H1 (cell line): ENCODE measurements around the gene PPP1R1B. TPM values are rescaled to one million over a fixed set of nuclear protein-coding genes. Genes with fewer than 3 reads are reported as not detected.

Experiments
- CTCF ChIA-PET: fragments of 300-600 bp; sonication (Branson Sonifier 250); formaldehyde crosslinking; loops from one replicate; lab custom pipeline; 2021; ENCODE audit not compliant: partially characterized antibody; lab: Charles Lee
- POLR2A ChIA-PET: fragments of 300-600 bp; sonication (Branson Sonifier 250); formaldehyde crosslinking; loops from one replicate; lab custom pipeline; 2021; ENCODE audit warnings: inconsistent platforms; ENCODE audit not compliant: partially characterized antibody; lab: Charles Lee
- DNase-seq, 2 experiments: peaks; one replicate each; pipeline versions ENCODE4 v3.0.0 to v3.0.0-alpha.2; 2010 to 2022; ENCODE audit warnings: low spot score in 2 of 2, low read depth in 1 of 2, mixed read lengths in 1 of 2
- FAIRE-seq: peaks from 2 replicates; lab custom pipeline; 2011; peaks lifted over from hg19 to GRCh38; lab: Jason Lieb, UNC
- H2AFZ ChIP-seq: 2 replicates; pipeline ENCODE4 v1.8.1; 2012; ENCODE audit warnings: low read length, inconsistent platforms
- H2AK5ac ChIP-seq: 2 replicates; pipeline ENCODE4 v1.6.1; 2013; ENCODE audit warnings: low read depth, low read length
- H2BK120ac ChIP-seq: replicated peaks from 2 replicates; pipeline ENCODE3; 2013; ENCODE audit warnings: low read depth, low read length, inconsistent platforms
- H2BK12ac ChIP-seq: 2 replicates; pipeline ENCODE4 v1.6.1; 2013; ENCODE audit warnings: low read depth, low read length
- H2BK15ac ChIP-seq: 2 replicates; pipeline ENCODE4 v1.6.1; 2013; ENCODE audit warnings: low read length
- H2BK20ac ChIP-seq: 2 replicates; pipeline ENCODE4 v1.6.1; 2013; ENCODE audit warnings: low read length
- H2BK5ac ChIP-seq: 2 replicates; pipeline ENCODE4 v1.6.1; 2013; ENCODE audit warnings: low read depth, low read length
- H3K14ac ChIP-seq: 2 replicates; pipeline ENCODE4 v1.6.1; 2013; ENCODE audit warnings: inconsistent platforms; ENCODE audit not compliant: insufficient read length
- H3K18ac ChIP-seq: 2 replicates; pipeline ENCODE4 v1.6.1; 2013; ENCODE audit warnings: low read length; ENCODE audit errors: extremely low read depth
- H3K23ac ChIP-seq: 2 replicates; pipeline ENCODE4 v1.6.1; 2013; ENCODE audit warnings: inconsistent platforms; ENCODE audit not compliant: insufficient read length
- H3K23me2 ChIP-seq: 2 replicates; pipeline ENCODE4 v1.6.1; 2013; ENCODE audit warnings: low read depth, low read length
- H3K27ac ChIP-seq: 2 replicates; pipeline ENCODE4 v1.6.1; 2011; ENCODE audit warnings: low read depth, low read length, inconsistent platforms
- H3K27me3 ChIP-seq, 4 experiments: replicated peaks in 1 of 4; 1 replicate in 1 of 4; 2 replicates in 3 of 4; pipeline versions ENCODE4 v1.6.1 to v1.8.1; 2011 to 2013; ENCODE audit warnings: low read length in 3 of 4, mild to moderate bottlenecking in 3 of 4, inconsistent platforms in 2 of 4, mixed read lengths in 2 of 4, moderate library complexity in 1 of 4; ENCODE audit not compliant: control insufficient read depth in 3 of 4, insufficient read depth in 3 of 4; ENCODE audit errors: extremely low read depth in 1 of 4
- H3K36me3 ChIP-seq, 4 experiments: 2 replicates each; pipeline versions ENCODE4 v1.6.1 to v1.8.1; 2011 to 2013; ENCODE audit warnings: mild to moderate bottlenecking in 4 of 4, low read length in 3 of 4, moderate library complexity in 2 of 4, control low read depth in 1 of 4, inconsistent platforms in 1 of 4; ENCODE audit not compliant: insufficient read depth in 4 of 4, control insufficient read depth in 2 of 4
- H3K4ac ChIP-seq: replicated peaks from 2 replicates; pipeline ENCODE3; 2013; ENCODE audit warnings: low read length, low read depth, mixed read lengths, inconsistent platforms; ENCODE audit not compliant: insufficient read length
- H3K4me1 ChIP-seq, 4 experiments: replicated peaks in 1 of 4; 1 replicate in 1 of 4; 2 replicates in 3 of 4; pipeline versions ENCODE4 v1.6.1 to v1.8.1; 2011 to 2013; ENCODE audit warnings: low read length in 3 of 4, inconsistent platforms in 2 of 4, mixed read lengths in 1 of 4; ENCODE audit not compliant: insufficient read depth in 4 of 4, control insufficient read depth in 3 of 4
- H3K4me2 ChIP-seq, 2 experiments: 2 replicates each; pipeline versions ENCODE4 v1.6.1 to v1.8.1; 2011 to 2013; ENCODE audit warnings: low read depth in 2 of 2, low read length in 2 of 2, control low read depth in 1 of 2, inconsistent platforms in 1 of 2, mild to moderate bottlenecking in 1 of 2; ENCODE audit not compliant: insufficient read depth in 1 of 2
- H3K4me3 ChIP-seq, 4 experiments: fragments of 200-600, 300-600 bp in 1 of 4; sonication (generic), shearing (Covaris generic), sonication (Bioruptor Twin) in 1 of 4; 2 replicates each; pipeline versions ENCODE4 v1.5.1 to v1.8.1; 2011 to 2016; ENCODE audit warnings: low read length in 4 of 4, low read depth in 3 of 4, control low read depth in 2 of 4, inconsistent platforms in 2 of 4, mild to moderate bottlenecking in 2 of 4, mixed read lengths in 1 of 4, moderate library complexity in 1 of 4; ENCODE audit not compliant: insufficient read depth in 2 of 4; ENCODE audit errors: extremely low read depth in 1 of 4
- H3K56ac ChIP-seq: replicated peaks from 2 replicates; pipeline ENCODE3; 2013; ENCODE audit warnings: low read depth, mild to moderate bottlenecking, mixed read lengths, low read length, inconsistent platforms; ENCODE audit not compliant: insufficient read length
- H3K79me1 ChIP-seq: 2 replicates; pipeline ENCODE4 v1.6.1; 2013; ENCODE audit warnings: low read depth, low read length, control low read depth
- H3K79me2 ChIP-seq, 2 experiments: 2 replicates each; pipeline versions ENCODE4 v1.6.1 to v1.8.1; 2012 to 2013; ENCODE audit warnings: low read length in 2 of 2, mild to moderate bottlenecking in 2 of 2, inconsistent platforms in 1 of 2; ENCODE audit not compliant: insufficient read depth in 2 of 2, control insufficient read depth in 1 of 2
- H3K9ac ChIP-seq, 4 experiments: replicated peaks in 1 of 4; 1 replicate in 1 of 4; 2 replicates in 3 of 4; pipeline versions ENCODE4 v1.6.1 to v1.8.1; 2011 to 2013; ENCODE audit warnings: low read depth in 3 of 4, low read length in 3 of 4, control low read depth in 2 of 4, mild to moderate bottlenecking in 2 of 4, moderate library complexity in 2 of 4, inconsistent platforms in 1 of 4; ENCODE audit errors: extremely low read depth in 1 of 4
- H3K9me3 ChIP-seq, 2 experiments: 2 replicates each; pipeline versions ENCODE4 v1.6.1 to v1.8.1; 2012 to 2013; ENCODE audit warnings: mild to moderate bottlenecking in 2 of 2, moderate library complexity in 2 of 2, control low read depth in 1 of 2, inconsistent platforms in 1 of 2, low read depth in 1 of 2, low read length in 1 of 2, mixed read lengths in 1 of 2; ENCODE audit not compliant: insufficient read depth in 2 of 2
- H4K20me1 ChIP-seq, 2 experiments: replicated peaks in 1 of 2; 2 replicates each; pipeline versions ENCODE3 to v1.8.1; 2011 to 2013; ENCODE audit warnings: inconsistent platforms in 2 of 2, low read length in 2 of 2, mild to moderate bottlenecking in 1 of 2; ENCODE audit not compliant: insufficient read depth in 2 of 2, control insufficient read depth in 1 of 2
- H4K5ac ChIP-seq: 2 replicates; pipeline ENCODE4 v1.6.1; 2013; ENCODE audit warnings: low read length, low read depth, mixed read lengths, inconsistent platforms; ENCODE audit not compliant: insufficient read length
- H4K8ac ChIP-seq: 2 replicates; pipeline ENCODE4 v1.8.0; 2013; ENCODE audit warnings: mild to moderate bottlenecking, moderate library complexity, low read length, inconsistent platforms; ENCODE audit not compliant: insufficient read depth; ENCODE audit errors: extremely low read depth
- H4K91ac ChIP-seq: replicated peaks from 2 replicates; pipeline ENCODE3; 2013; ENCODE audit warnings: low read length, mixed read lengths, inconsistent platforms; ENCODE audit not compliant: insufficient read length
- CHD1 ChIP-seq: IDR thresholded peaks from 2 replicates; pipeline ENCODE4 v1.6.1; 2012; ENCODE audit warnings: low read depth, low read length, improper control_type of control experiment
- POLR2AphosphoS5 ChIP-seq: IDR thresholded peaks from 2 replicates; pipeline ENCODE4 v1.6.1; 2011; ENCODE audit warnings: low read depth, low read length
- SP1 ChIP-seq: IDR thresholded peaks from 2 replicates; pipeline ENCODE4 v1.6.1; 2011; ENCODE audit warnings: low read depth, low read length
- WGBS, 2 experiments: shearing (Covaris generic) in 1 of 2; methylation state at CpG; one replicate each; pipeline versions ENCODE4 v1.1.6 to v1.1.7; 2013 to 2015; ENCODE audit warnings: low lambda C conversion rate in 2 of 2, mixed read lengths in 2 of 2, inconsistent platforms in 1 of 2, low coverage in 1 of 2, missing lambda C conversion rate in 1 of 2; ENCODE audit not compliant: insufficient replicate concordance in 2 of 2, insufficient coverage in 1 of 2, insufficient read length in 1 of 2; ENCODE audit errors: extremely low coverage in 1 of 2, missing lambda C conversion rate in 1 of 2; 5-methylcytosine and 5-hydroxymethylcytosine counted together
- polyA plus RNA-seq, 7 experiments: library from polyadenylated mRNA; depleted of rRNA in 3 of 7; stranded (reverse) in 5 of 7; unstranded in 2 of 7; fragments of >200 nt in 5 of 7; fragments of 200-250 nt in 2 of 7; gene quantifications; 1 replicate in 5 of 7; 2 replicates in 1 of 7; 4 replicates in 1 of 7; pipeline versions ENCODE4 v1.2.1 to v1.2.3, GENCODE V29; 2011 to 2013; ENCODE audit warnings: missing spikeins in 2 of 7, mixed read lengths in 2 of 7
- total RNA-seq: library from RNA; stranded (reverse); fragmentation: NEBNext Ultra II Directional; extraction: Animal tissue kit (Norgen Biotek cat#: 25700); gene quantifications from 2 replicates; pipeline ENCODE4 v1.2.1, GENCODE V29; 2021

PPP1R1B gene
- total and polyA plus RNA-seq, 2 of the 8 experiments (the other 6 are each of a cell fraction or from before 2014, with no cell fraction given), result 10.7 to 22.3 TPM

GRCh38 chr17:39623356-39623950 lies 3.3 kb upstream of the PPP1R1B start:
- peak overlapping the region; percentile 31 for H4K91ac ChIP-seq
- no peak overlapping the region for H4K8ac ChIP-seq
- H3K27ac ChIP-seq, result no peak overlapping the region
- H3K27me3 ChIP-seq, result peaks cover 13 to 57% (median 50%) of the 10 kb centered on the region in 4 experiments
- no peak overlapping the region for H4K5ac ChIP-seq
- H2BK5ac ChIP-seq, result no peak overlapping the region
- no peak overlapping the region for H3K56ac ChIP-seq
- WGBS, 2 experiments, result 22% methylated on average over 16 of the region's 16 CpGs; no CpG with 5 or more reads in 1 of the 2 experiments
- peak overlapping the region; percentile 46; the same call in 1 of the 2 replicates for H2BK15ac ChIP-seq
- no peaks in the 10 kb centered on the region for H3K79me2 ChIP-seq
- no peak overlapping the region for H2BK120ac ChIP-seq
- no peak overlapping the region for H2AFZ ChIP-seq
- no peak overlapping the region for H3K4ac ChIP-seq
- CTCF ChIA-PET, result interaction anchor here (0.6 to 49.2 kb wide), 30 partner anchors 0 to 742 kb away, joined by 3 to 1885 read pairs (median 4); partner anchors contain the start of genes ERBB2, NEUROD2, PGAP3 and PNMT
- DNase-seq, result peak in 1 of 2 experiments; percentile 99
- 0 out of 2 replicates have a peak overlapping the region, but pooled peaks have one; percentile 27 for H2BK12ac ChIP-seq
- no peaks in the 10 kb centered on the region for H3K9me3 ChIP-seq
- no peaks in the 10 kb centered on the region for H3K36me3 ChIP-seq
- H3K79me1 ChIP-seq, result no peaks in the 10 kb centered on the region
- peak overlapping the region; percentile 32; the same call in 1 of the 2 replicates for H3K18ac ChIP-seq
- peaks cover 0 to 1% of the 10 kb centered on the region in 2 experiments for H4K20me1 ChIP-seq
- H3K23ac ChIP-seq, result no peak overlapping the region
- H3K4me1 ChIP-seq, result peaks cover 4 to 25% (median 20%) of the 10 kb centered on the region in 4 experiments
- no peak overlapping the region for H3K9ac ChIP-seq
- H3K14ac ChIP-seq, result no peak overlapping the region
- H2AK5ac ChIP-seq, result no peak overlapping the region
- peak overlapping the region; percentile 72 for H2BK20ac ChIP-seq
- H3K4me2 ChIP-seq, result peak overlapping the region in 1 of 2 experiments; percentile 5; a peak in 1 of 4 replicates
- FAIRE-seq, result peak; percentile 32
- H3K4me3 ChIP-seq, result no peak overlapping the region
- H3K23me2 ChIP-seq, result peaks cover 15% of the 10 kb centered on the region
- POLR2A ChIA-PET, result interaction anchor here (0.6 to 2.6 kb wide), 7 partner anchors 10 to 76 kb away, joined by 3 to 9 read pairs (median 4); partner anchors contain the start of gene PGAP3
- TF ChIP-seq SP1, result no peak
- TF ChIP-seq CHD1, result no peak
- no peak for TF ChIP-seq POLR2AphosphoS5
